WTC11 (cell line): ENCODE data around the gene MYLK3. TPM values are rescaled to one million over a fixed set of nuclear protein-coding genes. Genes with fewer than 3 reads are reported as not detected.

Source experiments
- ATAC-seq: fragments of 200-7000 bp; cut with Tn5 transposase; 2 replicates; pipeline ENCODE4 v1.10.0; 2021; ENCODE audit warnings: mild to moderate bottlenecking, moderate library complexity
- CTCF ChIA-PET: fragments of 300-600 bp; sonication (Branson Sonifier 250); formaldehyde crosslinking; loops from one replicate; lab custom pipeline; 2021; ENCODE audit warnings: antibody characterized with exemption; lab: Charles Lee
- POLR2A ChIA-PET: fragments of 350-600 bp; sonication (Branson Sonifier 250); formaldehyde crosslinking; loops from one replicate; lab custom pipeline; 2021; ENCODE audit warnings: antibody characterized with exemption; lab: Charles Lee
- DNase-seq: peaks from one replicate; pipeline ENCODE4 v3.0.0; 2021; ENCODE audit warnings: low spot score
- H3K27ac Mint-ChIP-seq: 2 replicates; pipeline ENCODE4 v1.8.0; 2021; ENCODE audit warnings: mixed read lengths
- H3K27me3 Mint-ChIP-seq: 2 replicates; pipeline ENCODE4 v1.8.0; 2021; ENCODE audit warnings: low read depth, mild to moderate bottlenecking, moderate library complexity, mixed read lengths
- H3K36me3 Mint-ChIP-seq: 2 replicates; pipeline ENCODE4 v1.8.0; 2021; ENCODE audit warnings: mixed read lengths
- H3K4me1 Mint-ChIP-seq: 2 replicates; pipeline ENCODE4 v1.8.0; 2022; ENCODE audit warnings: mixed read lengths
- H3K4me3 Mint-ChIP-seq: 2 replicates; pipeline ENCODE4 v1.8.0; 2021; ENCODE audit warnings: mild to moderate bottlenecking, moderate library complexity, mixed read lengths
- H3K9me3 Mint-ChIP-seq: 2 replicates; pipeline ENCODE4 v1.8.0; 2021; ENCODE audit warnings: mixed read lengths
- ARID4B ChIP-seq: sonication (generic); formaldehyde crosslinking; IDR thresholded peaks from 2 replicates; pipeline ENCODE4 v1.8.0; 2023; ENCODE audit warnings: missing genetic modification reagents, mild to moderate bottlenecking, borderline replicate concordance
- ATF6 ChIP-seq: sonication (generic); formaldehyde crosslinking; IDR thresholded peaks from 2 replicates; pipeline ENCODE4 v1.8.1; 2023; ENCODE audit warnings: mild to moderate bottlenecking, missing genetic modification reagents
- CDX4 ChIP-seq: fragments of 250-450 bp; sonication (Bioruptor Pico); IDR thresholded peaks from 2 replicates; pipeline ENCODE4 v1.9.0; 2021; ENCODE audit warnings: moderate library complexity, mild to moderate bottlenecking, inconsistent platforms, borderline replicate concordance
- CTCF ChIP-seq: fragments of 200-600 bp; IDR thresholded peaks from 2 replicates; pipeline ENCODE4 v1.8.0; 2022; ENCODE audit warnings: antibody characterized with exemption
- ELF4 ChIP-seq: sonication (generic); formaldehyde crosslinking; IDR thresholded peaks from 2 replicates; pipeline ENCODE4 v1.8.1; 2022; ENCODE audit warnings: low read depth, mild to moderate bottlenecking, moderate library complexity, missing genetic modification reagents
- ETV6 ChIP-seq: sonication (generic); formaldehyde crosslinking; IDR thresholded peaks from 2 replicates; pipeline ENCODE4 v1.8.1; 2022; ENCODE audit warnings: mild to moderate bottlenecking, missing genetic modification reagents
- FOXJ3 ChIP-seq: sonication (generic); formaldehyde crosslinking; IDR thresholded peaks from 2 replicates; pipeline ENCODE4 v1.9.0; 2021; ENCODE audit warnings: missing genetic modification reagents, mild to moderate bottlenecking, borderline replicate concordance
- GABPB1 ChIP-seq: sonication (generic); formaldehyde crosslinking; IDR thresholded peaks from 2 replicates; pipeline ENCODE4 v1.8.1; 2023; ENCODE audit warnings: mild to moderate bottlenecking, missing genetic modification reagents
- ZNF263 ChIP-seq: sonication (generic); formaldehyde crosslinking; IDR thresholded peaks from 2 replicates; pipeline ENCODE4 v1.8.1; 2022; ENCODE audit warnings: low read depth, mild to moderate bottlenecking, moderate library complexity, missing genetic modification reagents
- ZNF281 ChIP-seq: sonication (generic); formaldehyde crosslinking; IDR thresholded peaks from 2 replicates; pipeline ENCODE4 v1.8.0; 2023; ENCODE audit warnings: mild to moderate bottlenecking, missing genetic modification reagents
- total RNA-seq: library from RNA; stranded (reverse); gene quantifications from 3 replicates; pipeline ENCODE4 v1.2.3, GENCODE V29; 2021

The MYLK3 gene
- total RNA-seq, 1 experiment from 2014 or later = 0.79 TPM

GRCh38 chr16:46748775-46749705 lies 896 bp upstream of the MYLK3 start (continued):
- TF ChIP-seq ZNF281 (CRISPR knock-in tag) (no peak), ETV6 (no peak), ELF4 (CRISPR knock-in tag) (no peak), ZNF263 (CRISPR knock-in tag) (no peak), CDX4 (CRISPR knock-in tag) (no peak)

GRCh38 chr16:46746821-46747776 lies 1.0 kb downstream of the MYLK3 start:
- no peak for DNase-seq
- CTCF ChIA-PET = interaction anchor here (1.1 to 1.9 kb wide), 4 partner anchors 16 to 161 kb away, joined by 3 to 6 read pairs (median 4); no protein-coding TSS in a partner anchor

GRCh38 chr16:46745617-46746016 lies 2.5 kb downstream of the MYLK3 start:
- Mint-ChIP-seq H3K4me1 (peaks cover 32% of the 10 kb centered on the region), H3K27ac (no peak overlapping the region), H3K36me3 (no peaks in the 10 kb centered on the region), H3K27me3 (no peaks in the 10 kb centered on the region), H3K9me3 (no peaks in the 10 kb centered on the region), H3K4me3 (no peak overlapping the region)
- ATAC-seq = no peak
- CTCF ChIA-PET = interaction anchor here (0.9 to 1.3 kb wide), 3 partner anchors 18 to 163 kb away, joined by 3 to 5 read pairs (median 4); no protein-coding TSS in a partner anchor
- POLR2A ChIA-PET = no interaction called here
- DNase-seq = no peak
- TF ChIP-seq ATF6 (CRISPR knock-in tag) = no peak
- TF ChIP-seq CTCF = no peak
- no peak for TF ChIP-seq ARID4B (CRISPR knock-in tag)

More at GRCh38 chr16:46746821-46747776, 1.0 kb downstream of the MYLK3 start:
- Mint-ChIP-seq H3K27ac (no peak overlapping the region), H3K27me3 (no peaks in the 10 kb centered on the region), H3K4me3 (no peak overlapping the region), H3K9me3 (no peaks in the 10 kb centered on the region), H3K36me3 (no peaks in the 10 kb centered on the region), H3K4me1 (peaks cover 32% of the 10 kb centered on the region)
- no peak; the same call in 1 of the 2 replicates for ATAC-seq
- POLR2A ChIA-PET = interaction anchor here (0.5 to 1.3 kb wide), 2 partner anchors 35 to 43 kb away, joined by 3 to 4 read pairs; no protein-coding TSS in a partner anchor
- TF ChIP-seq ZNF281 (CRISPR knock-in tag) (no peak), FOXJ3 (CRISPR knock-in tag) (no peak), GABPB1 (0 out of 2 replicates have a peak, but pooled peaks have one; percentile 32)
- TF ChIP-seq, all 79 proteins: peak for 1
